GM10266 (cell line): ENCODE measurements around the gene UBL4B.

Experiments used
- DNase-seq: peaks from one replicate; pipeline ENCODE4 v3.0.0; 2012; ENCODE audit errors: extremely low spot score
- CTCF ChIP-seq: IDR thresholded peaks from 2 replicates; pipeline ENCODE4 v1.5.1; 2012; ENCODE audit warnings: mild to moderate bottlenecking, low read depth; ENCODE audit not compliant: control insufficient read depth, insufficient read depth; ENCODE audit errors: missing control alignments

The UBL4B gene

DNA sequence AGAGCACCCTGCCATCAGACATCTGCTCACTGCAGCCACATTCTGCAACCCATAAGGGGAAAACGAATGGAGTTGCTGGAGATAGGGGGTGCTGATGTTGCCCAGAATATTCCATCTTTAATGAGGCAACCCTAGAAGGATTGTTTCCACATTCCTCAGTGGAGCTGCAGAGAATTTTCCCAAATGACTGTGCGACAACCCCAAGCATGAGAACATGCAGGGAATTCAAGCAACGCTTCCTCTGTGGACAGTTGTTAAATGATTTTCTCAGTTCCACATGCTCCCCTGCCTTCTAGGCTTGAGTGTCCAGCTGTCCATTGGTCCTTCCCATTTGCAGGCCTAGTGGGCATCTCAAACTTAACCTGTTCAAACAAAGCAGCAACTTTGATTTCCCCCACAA, 20.5 kb upstream of the UBL4B start:
- no peak for TF ChIP-seq CTCF
- DNase-seq = no peak

DNA sequence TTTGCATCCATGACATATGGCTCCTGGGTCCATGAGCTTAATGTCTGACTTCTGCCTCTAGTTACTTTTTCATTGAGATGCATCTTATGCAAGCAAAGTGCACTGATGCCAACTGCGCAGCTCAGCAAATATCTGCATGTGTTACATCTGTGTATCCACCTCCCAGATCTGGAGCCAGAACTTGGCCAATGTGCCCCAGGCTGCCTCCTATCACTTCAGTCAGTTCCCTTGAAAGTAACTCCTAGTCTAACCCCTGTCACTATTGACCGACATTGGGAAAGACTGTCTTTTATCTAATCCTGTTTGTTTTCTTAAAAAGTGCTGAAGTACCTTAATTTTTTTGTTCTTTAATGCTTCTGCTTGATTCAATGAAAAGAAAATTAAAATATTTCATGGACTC, 19.3 kb upstream of the UBL4B start:
- DNase-seq = no peak
- no peak for TF ChIP-seq CTCF

GRCh38 chr1:110094931-110095654, 17.1 kb upstream of the UBL4B start:
- no peak for DNase-seq
- TF ChIP-seq CTCF = no peak

GRCh38 chr1:110097507-110098221, 14.6 kb upstream of the UBL4B start:
- TF ChIP-seq CTCF = no peak
- DNase-seq = no peak

- no peak for DNase-seq
- no peak for TF ChIP-seq CTCF
Measured at GRCh38 chr1:110098222-110099026, 13.8 kb upstream of the UBL4B start.

DNA sequence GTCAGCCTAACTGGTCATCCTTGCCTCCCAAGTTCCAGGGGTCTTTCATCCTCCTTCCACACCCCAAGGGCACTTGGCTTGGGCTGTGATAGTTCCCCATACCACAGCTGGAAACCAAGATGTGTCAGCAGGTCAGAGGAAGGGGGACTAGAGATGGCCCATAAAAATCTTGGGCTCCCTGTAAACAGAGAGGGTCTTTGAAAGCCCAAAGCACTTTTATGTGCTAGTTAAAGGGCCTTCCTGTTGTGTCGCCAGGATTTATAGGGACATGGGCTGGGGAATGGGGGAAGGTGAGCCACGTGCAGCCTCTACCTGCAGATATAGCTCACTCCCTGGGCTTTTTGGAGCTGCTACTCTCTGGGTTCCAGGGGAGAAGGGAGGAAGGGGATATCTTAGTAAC, 11.9 kb upstream of the UBL4B start:
- DNase-seq = no peak
- no peak for TF ChIP-seq CTCF
